Pancreas (tissue), 10 donors: ENCODE results near the gene SH3BP4. TPM values are rescaled to one million over a fixed set of nuclear protein-coding genes. Genes with fewer than 3 reads are reported as not detected.
A peak's percentile ranks its signal among the peaks of the same experiment; 100 is the strongest.
"Not testable (repeated sequence)": the region's sequence is repeated elsewhere in the genome, so short reads cannot be mapped to it uniquely, and the experiment has no call there.

ENCODE experiments used
- ATAC-seq, 4 donors: fragments of 200-7000 bp; cut with Tn5 transposase; one replicate each; pipeline versions ENCODE4 v1.8.0 to v1.9.1; 2020; ENCODE audit warnings: mild to moderate bottlenecking in 4 of 4, moderate library complexity in 4 of 4
- DNase-seq, 6 donors: peaks; one replicate each; pipeline ENCODE4 v3.0.0-alpha.2; 2020
- FAIRE-seq: peaks from 2 replicates; lab custom pipeline; 2012; peaks lifted over from hg19 to GRCh38; lab: Jason Lieb, UNC
- H3K27ac ChIP-seq, 4 donors: fragments of 200-600 bp; sonication (generic); 1 replicate in 3 of 4; 2 replicates in 1 of 4; pipeline versions ENCODE4 v1.5.0 to v1.8.0; 2020
- H3K27me3 ChIP-seq, 4 donors: fragments of 200-600 bp; one replicate each; pipeline ENCODE4 v1.8.0; 2021
- H3K36me3 ChIP-seq, 3 donors: fragments of 200-600 bp; sonication (generic) in 1 of 3; one replicate each; pipeline versions ENCODE4 v1.5.0 to v1.8.0; 2020 to 2021
- H3K4me1 ChIP-seq, 3 donors: fragments of 200-600 bp; one replicate each; pipeline ENCODE4 v1.8.0; 2021
- H3K4me3 ChIP-seq, 4 donors: fragments of 200-600 bp; sonication (generic) in 2 of 4; one replicate each; pipeline versions ENCODE4 v1.5.0 to v1.8.0; 2020 to 2021
- H3K9me3 ChIP-seq, 4 donors: fragments of 200-600 bp; one replicate each; pipeline ENCODE4 v1.8.0; 2021
- WGBS, 2 donors: extraction: QIAGEN DNeasy Blood & Tissue Kit; methylation state at CpG; one replicate each; pipeline ENCODE4 v1.1.7; 2013; 5-methylcytosine and 5-hydroxymethylcytosine counted together
- intact Hi-C, 3 donors: fragments of 100-400 bp; cut with DNase I; formaldehyde crosslinking; loops; one replicate each; pipeline versions ENCODE4 v1.11.1 to v1.14.2; 2022
- polyA plus RNA-seq, 2 donors: library from polyadenylated mRNA; stranded (reverse); fragments of 200-250 nt; gene quantifications; one replicate each; pipeline ENCODE4 v1.2.3, GENCODE V29; 2013
- total RNA-seq, 6 donors: library from RNA; stranded (reverse); fragmentation: NEBNext Ultra II Directional in 4 of 6; extraction: Animal tissue kit (Norgen Biotek cat#: 25700) in 4 of 6; gene quantifications; one replicate each; pipeline versions ENCODE4 v1.2.1 to v1.2.4, GENCODE V29; 2021 to 2023
- TF ChIP-seq, protein P1 (sequence below), 4 donors: fragments of 200-600 bp; sonication (generic) in 3 of 4; IDR thresholded peaks; one replicate each; pipeline versions ENCODE4 v1.5.0 to v1.8.0; 2021; ENCODE audit warnings: antibody characterized with exemption in 4 of 4
- donor health status: healthy with polysubstance abuse.
- donor health status: DM: no; HTN: no; CAD: no; lungs with moderate emphysema.
- donor health status: DM: no; HTN: no; CAD: no.
- donor health status: control.
- donor health status: control.
- donor health status: Bipolar disorder and iron deficiency.
- donor health status: DM: yes; HTN: yes; CAD: no.
- donor health status: DM: no; HTN: no; CAD: no.
- donor health status: DM: no; HTN: no; CAD: no.
- donor health status: DM: yes; HTN: yes; CAD: no.

SH3BP4 gene
- total and polyA plus RNA-seq, 8 donors: 20.5 to 99.7 (median 62.8) TPM

DNA sequence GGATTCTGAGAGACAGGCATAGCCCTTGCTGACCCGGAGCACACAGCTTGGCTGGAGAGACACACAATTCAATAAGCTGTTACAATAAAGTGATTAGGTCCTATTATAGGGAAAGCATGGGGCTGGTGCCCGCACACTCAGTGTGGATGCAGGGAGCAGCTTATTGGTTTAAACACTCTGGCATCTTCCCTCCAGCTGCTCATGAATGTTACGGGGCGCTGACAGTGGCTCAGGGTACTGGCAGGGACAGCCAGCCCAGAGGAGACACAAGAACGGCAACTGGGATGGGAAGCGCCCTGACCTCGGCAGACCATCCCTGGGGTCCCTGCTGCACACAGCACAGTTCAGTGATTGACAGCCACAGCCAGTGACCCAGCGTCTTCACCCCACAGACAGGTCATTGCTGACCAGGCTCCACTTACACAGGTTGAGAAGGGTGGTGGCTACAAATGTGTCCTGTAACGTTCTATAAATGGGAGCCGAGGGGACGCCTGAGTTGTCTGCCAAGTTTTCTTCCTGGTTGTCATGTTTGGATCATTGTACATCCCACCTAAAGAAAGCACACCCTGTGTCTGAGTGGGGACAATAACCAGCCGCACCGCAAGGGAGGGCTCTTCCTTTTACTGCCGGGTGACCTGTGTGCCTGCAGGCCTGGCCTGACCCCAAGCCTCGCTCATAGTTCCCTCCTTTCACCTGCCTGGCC is 60.3 kb downstream of the SH3BP4 start:
- ATAC-seq (no peak), FAIRE-seq (no peak), DNase-seq (peak in 1 of 6 donors; percentile 49)
- Histone ChIP-seq H3K4me3 (no peak overlapping the region), H3K4me1 (peaks cover 45 to 56% (median 50%) of the 10 kb centered on the region in 3 donors), H3K9me3 (no peaks in the 10 kb centered on the region), H3K27me3 (no peaks in the 10 kb centered on the region), H3K36me3 (no peaks in the 10 kb centered on the region), H3K27ac (peak overlapping the region in 2 of 4 donors; percentile 1 to 81)
- TF ChIP-seq, protein P1, sequence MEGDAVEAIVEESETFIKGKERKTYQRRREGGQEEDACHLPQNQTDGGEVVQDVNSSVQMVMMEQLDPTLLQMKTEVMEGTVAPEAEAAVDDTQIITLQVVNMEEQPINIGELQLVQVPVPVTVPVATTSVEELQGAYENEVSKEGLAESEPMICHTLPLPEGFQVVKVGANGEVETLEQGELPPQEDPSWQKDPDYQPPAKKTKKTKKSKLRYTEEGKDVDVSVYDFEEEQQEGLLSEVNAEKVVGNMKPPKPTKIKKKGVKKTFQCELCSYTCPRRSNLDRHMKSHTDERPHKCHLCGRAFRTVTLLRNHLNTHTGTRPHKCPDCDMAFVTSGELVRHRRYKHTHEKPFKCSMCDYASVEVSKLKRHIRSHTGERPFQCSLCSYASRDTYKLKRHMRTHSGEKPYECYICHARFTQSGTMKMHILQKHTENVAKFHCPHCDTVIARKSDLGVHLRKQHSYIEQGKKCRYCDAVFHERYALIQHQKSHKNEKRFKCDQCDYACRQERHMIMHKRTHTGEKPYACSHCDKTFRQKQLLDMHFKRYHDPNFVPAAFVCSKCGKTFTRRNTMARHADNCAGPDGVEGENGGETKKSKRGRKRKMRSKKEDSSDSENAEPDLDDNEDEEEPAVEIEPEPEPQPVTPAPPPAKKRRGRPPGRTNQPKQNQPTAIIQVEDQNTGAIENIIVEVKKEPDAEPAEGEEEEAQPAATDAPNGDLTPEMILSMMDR (IDR thresholded peaks at IDR 0.05): no peak
- 70 to 77% methylated on average over 15 of the region's 15 CpGs for WGBS, 2 donors
- intact Hi-C loops: no loop called here

DNA sequence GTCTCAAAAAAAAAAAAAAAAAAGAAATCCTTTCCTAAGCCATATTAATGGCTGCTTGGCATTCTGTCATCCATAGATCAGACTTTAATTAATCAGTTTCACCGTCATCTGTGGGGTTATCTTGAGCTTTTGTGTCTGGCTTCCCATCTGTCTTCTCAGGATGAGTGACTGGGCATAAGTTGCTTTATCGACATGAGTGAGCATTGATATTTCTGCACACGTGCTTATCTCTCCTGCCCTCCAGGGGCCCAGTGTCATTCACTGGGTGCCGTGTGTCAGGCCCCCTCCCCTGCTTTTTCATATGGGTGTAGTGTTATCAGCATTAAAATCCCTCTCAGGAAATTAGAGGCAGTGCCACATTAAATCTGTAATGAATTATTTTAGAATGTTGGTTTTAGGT is 65.6 kb downstream of the SH3BP4 start:
- H3K4me1 ChIP-seq: peaks cover 7 to 22% (median 9%) of the 10 kb centered on the region in 3 donors
- FAIRE-seq (no peak), DNase-seq (no peak), ATAC-seq (no peak)
- H3K27ac ChIP-seq: peak overlapping the region in 1 of 4 donors; percentile 8
- no peaks in the 10 kb centered on the region for H3K27me3 ChIP-seq
- no peaks in the 10 kb centered on the region for H3K36me3 ChIP-seq
- H3K9me3 ChIP-seq: no peaks in the 10 kb centered on the region
- H3K4me3 ChIP-seq: no peak overlapping the region
- WGBS, 2 donors: 26% methylated on average over 4 of the region's 4 CpGs
- TF ChIP-seq, protein P1 (IDR thresholded peaks at IDR 0.05): no peak
- intact Hi-C loops: no loop called here

DNA sequence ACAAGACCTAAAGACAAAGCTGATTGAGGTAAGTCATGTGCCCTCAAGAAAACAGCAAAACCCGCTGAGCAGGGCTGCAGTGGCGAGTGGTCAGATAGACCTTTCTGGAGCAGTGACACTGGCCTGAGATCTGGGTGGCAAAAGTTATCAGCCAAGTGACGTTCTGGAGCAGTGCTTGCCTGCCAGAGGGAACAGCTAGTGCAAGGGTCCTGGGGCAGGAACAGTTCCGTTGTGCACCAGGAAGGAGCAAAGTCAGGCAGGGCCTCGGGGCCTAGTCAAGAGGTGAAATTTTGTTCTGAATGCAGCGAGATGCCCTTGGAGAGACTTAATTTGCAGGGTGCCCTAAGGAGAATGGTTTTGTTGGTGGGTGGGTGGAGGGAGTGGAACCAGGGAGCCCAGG is 67.0 kb downstream of the SH3BP4 start:
- H3K27ac ChIP-seq: no peak overlapping the region
- no peak for FAIRE-seq
- no peaks in the 10 kb centered on the region for H3K27me3 ChIP-seq
- DNase-seq: no peak
- H3K4me1 ChIP-seq: peaks cover 5 to 11% (median 9%) of the 10 kb centered on the region in 3 donors
- no peaks in the 10 kb centered on the region for H3K36me3 ChIP-seq
- intact Hi-C loops: no loop called here
- TF ChIP-seq, protein P1 (IDR thresholded peaks at IDR 0.05): no peak
- H3K4me3 ChIP-seq: no peak overlapping the region
- WGBS, 2 donors: 88 to 90% methylated on average over 6 of the region's 6 CpGs
- no peaks in the 10 kb centered on the region for H3K9me3 ChIP-seq
- peak in 1 of 4 donors; percentile 17 for ATAC-seq

DNA sequence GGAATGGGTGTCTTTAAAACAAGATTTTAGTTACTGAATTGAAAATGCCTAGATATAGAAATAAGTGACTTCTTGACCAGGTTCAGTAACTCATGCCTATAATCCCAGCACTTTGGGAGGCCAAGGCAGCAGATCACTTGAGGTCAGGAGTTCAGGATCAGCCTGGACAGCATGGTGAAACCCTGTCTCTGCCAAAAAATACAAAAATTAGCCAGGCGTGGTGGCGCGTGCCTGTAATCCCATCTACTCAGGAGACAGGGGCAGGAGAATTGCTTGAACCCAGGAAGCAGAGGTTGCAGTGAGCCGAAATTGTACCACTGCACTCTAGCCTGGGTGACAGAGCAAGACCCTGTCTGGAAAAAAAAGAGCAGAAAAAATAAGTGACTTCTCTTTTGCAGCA is 68.3 kb downstream of the SH3BP4 start:
- H3K4me1 ChIP-seq: peaks cover 9 to 24% (median 18%) of the 10 kb centered on the region in 3 donors
- FAIRE-seq, DNase-seq, H3K9me3 ChIP-seq, H3K4me3 ChIP-seq, H3K27me3 ChIP-seq, intact Hi-C loops, H3K36me3 ChIP-seq, H3K27ac ChIP-seq, ATAC-seq: not testable (repeated sequence)
- 93 to 98% methylated on average over 4 of the region's 4 CpGs for WGBS, 2 donors

DNA sequence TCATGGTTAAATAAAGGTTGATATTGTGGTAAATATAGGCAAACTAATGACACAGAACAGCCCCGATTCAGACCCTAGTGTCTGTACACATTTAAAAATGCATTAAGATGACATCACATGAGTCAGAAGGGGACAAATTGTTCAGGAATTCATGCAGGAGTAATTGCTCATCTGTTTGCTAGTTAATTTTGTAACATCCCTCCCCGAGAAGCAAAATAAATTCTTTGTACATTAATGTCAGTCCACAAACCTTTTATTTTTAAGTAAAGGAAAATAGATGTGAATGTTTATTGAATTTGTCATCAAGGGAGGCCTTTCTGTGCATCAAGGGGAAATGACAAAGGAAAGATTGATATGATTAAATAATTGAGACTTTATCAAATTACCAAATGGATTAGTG is 69.9 kb downstream of the SH3BP4 start:
- WGBS, 2 donors: 43 to 52% methylated on average over 2 of the region's 2 CpGs
- Histone ChIP-seq H3K36me3 (no peaks in the 10 kb centered on the region), H3K27ac (no peak overlapping the region), H3K9me3 (no peaks in the 10 kb centered on the region), H3K27me3 (no peaks in the 10 kb centered on the region), H3K4me3 (no peak overlapping the region), H3K4me1 (peaks cover 19 to 41% (median 34%) of the 10 kb centered on the region in 3 donors)
- TF ChIP-seq, protein P1 (IDR thresholded peaks at IDR 0.05): no peak
- ATAC-seq: no peak
- FAIRE-seq: no peak
- intact Hi-C loops: no loop called here
- no peak for DNase-seq
